HL-60 (cell line): Measurements from ENCODE around the gene LMBR1.

Source experiments
- DNase-seq, 2 experiments: peaks; one replicate each; pipeline ENCODE4 v3.0.0-alpha.2; 2010 to 2020; ENCODE audit warnings: low read depth in 1 of 2, low spot score in 1 of 2
- H3K27ac ChIP-seq: fragments of 250-450 bp; sonication (Bioruptor Pico); replicated peaks from 2 replicates; pipeline ENCODE4 v1.5.1; 2020; ENCODE audit warnings: mild to moderate bottlenecking, moderate library complexity
- H3K27me3 ChIP-seq: fragments of 250-450 bp; sonication (Bioruptor Pico); 2 replicates; pipeline ENCODE4 v1.5.1; 2021; ENCODE audit warnings: mild to moderate bottlenecking, moderate library complexity; ENCODE audit not compliant: insufficient read depth, poor library complexity, severe bottlenecking
- H3K4me3 ChIP-seq: replicated peaks from 2 replicates; pipeline ENCODE4 v1.5.1; 2011; ENCODE audit warnings: mild to moderate bottlenecking, control low read depth, low read length; ENCODE audit not compliant: insufficient read depth
- CTCF ChIP-seq: IDR thresholded peaks from one replicate; pipeline ENCODE4 v1.5.1; 2011; ENCODE audit warnings: low read length, control low read depth, inconsistent platforms; ENCODE audit not compliant: insufficient read depth
- GABPA ChIP-seq: IDR thresholded peaks from 2 replicates; pipeline ENCODE4 v1.6.1; 2012; ENCODE audit warnings: low read depth
- POLR2AphosphoS5 ChIP-seq: IDR thresholded peaks from 2 replicates; pipeline ENCODE4 v1.6.1; 2012; ENCODE audit warnings: low read depth
- REST ChIP-seq: IDR thresholded peaks from 2 replicates; pipeline ENCODE4 v1.6.1; 2012; ENCODE audit warnings: low read depth; ENCODE audit not compliant: insufficient replicate concordance
- SPI1 ChIP-seq: IDR thresholded peaks from 2 replicates; pipeline ENCODE4 v1.6.1; 2012; ENCODE audit warnings: low read depth, mild to moderate bottlenecking, borderline replicate concordance

Gene LMBR1

GRCh38 chr7:156777364-156778069, 115.5 kb downstream of the LMBR1 start:
- Histone ChIP-seq H3K27ac (no peak overlapping the region), H3K27me3 (no peaks in the 10 kb centered on the region), H3K4me3 (no peak overlapping the region)
- TF ChIP-seq REST (no peak), POLR2AphosphoS5 (no peak), SPI1 (no peak), CTCF (no peak), GABPA (no peak)
- DNase-seq = no peak

GRCh38 chr7:156776527-156776926, 116.5 kb downstream of the LMBR1 start:
- no peak overlapping the region for H3K27ac ChIP-seq

More at GRCh38 chr7:156776527-156776926, 116.5 kb downstream of the LMBR1 start:
- no peaks in the 10 kb centered on the region for H3K27me3 ChIP-seq
- no peak overlapping the region for H3K4me3 ChIP-seq
- DNase-seq = no peak
- no peak for TF ChIP-seq SPI1
- TF ChIP-seq REST = no peak
- no peak for TF ChIP-seq POLR2AphosphoS5
- TF ChIP-seq CTCF = no peak
- TF ChIP-seq GABPA = no peak
